Tibial artery (tissue), 4 donors: ENCODE results near the gene SCRT2.

Experiments used
- DNase-seq, 2 donors: peaks; one replicate each; pipeline ENCODE4 v3.0.0-alpha.2; 2019
- H3K27ac ChIP-seq, 2 donors: fragments of 200-600 bp; sonication (generic) in 1 of 2; 1 replicate in 1 of 2; 2 replicates in 1 of 2; pipeline ENCODE4 v1.5.1; 2018 to 2019; ENCODE audit warnings: mild to moderate bottlenecking in 1 of 2
- H3K27me3 ChIP-seq, 2 donors: fragments of 200-600 bp; sonication (generic) in 1 of 2; one replicate each; pipeline versions ENCODE4 v1.5.1 to v1.6.0; 2016 to 2019
- H3K36me3 ChIP-seq, 3 donors: fragments of 200-600 bp; sonication (generic) in 2 of 3; one replicate each; pipeline ENCODE4 v1.5.1; 2016 to 2019; ENCODE audit warnings: mild to moderate bottlenecking in 2 of 3
- H3K4me1 ChIP-seq, 4 donors: fragments of 200-600 bp; sonication (generic) in 2 of 4; 1 replicate in 3 of 4; 2 replicates in 1 of 4; pipeline ENCODE4 v1.5.1; 2016 to 2019
- H3K4me3 ChIP-seq, 2 donors: fragments of 200-600 bp; sonication (generic) in 1 of 2; 1 replicate in 1 of 2; 2 replicates in 1 of 2; pipeline ENCODE4 v1.5.1; 2018 to 2019; ENCODE audit warnings: mild to moderate bottlenecking in 2 of 2
- H3K9me3 ChIP-seq, 3 donors: fragments of 200-600 bp; sonication (generic) in 1 of 3; one replicate each; pipeline ENCODE4 v1.5.1; 2016 to 2019
- intact Hi-C: fragments of 100-400 bp; cut with DNase I; formaldehyde crosslinking; loops from one replicate; pipeline ENCODE4 v1.15.0; 2023; ENCODE audit warnings: low total_unique reads
- TF ChIP-seq, protein P1 (sequence below), 2 experiments: fragments of 200-600 bp in 1 of 2; fragments of 450-650 bp in 1 of 2; IDR thresholded peaks; one replicate each; pipeline ENCODE4 v1.5.1; 2017 to 2019; ENCODE audit warnings: antibody characterized with exemption in 2 of 2, mild to moderate bottlenecking in 1 of 2, moderate library complexity in 1 of 2

Gene SCRT2

GRCh38 chr20:699811-700338 is 24.3 kb upstream of the SCRT2 start:
- intact Hi-C loops, result no loop called here
- H3K4me1 ChIP-seq, result peaks cover 0 to 9% (median 6%) of the 10 kb centered on the region in 4 donors
- H3K9me3 ChIP-seq, result no peaks in the 10 kb centered on the region
- H3K27me3 ChIP-seq, result peaks cover 0 to 27% of the 10 kb centered on the region in 2 donors
- no peak overlapping the region for H3K27ac ChIP-seq
- TF ChIP-seq, protein P1, sequence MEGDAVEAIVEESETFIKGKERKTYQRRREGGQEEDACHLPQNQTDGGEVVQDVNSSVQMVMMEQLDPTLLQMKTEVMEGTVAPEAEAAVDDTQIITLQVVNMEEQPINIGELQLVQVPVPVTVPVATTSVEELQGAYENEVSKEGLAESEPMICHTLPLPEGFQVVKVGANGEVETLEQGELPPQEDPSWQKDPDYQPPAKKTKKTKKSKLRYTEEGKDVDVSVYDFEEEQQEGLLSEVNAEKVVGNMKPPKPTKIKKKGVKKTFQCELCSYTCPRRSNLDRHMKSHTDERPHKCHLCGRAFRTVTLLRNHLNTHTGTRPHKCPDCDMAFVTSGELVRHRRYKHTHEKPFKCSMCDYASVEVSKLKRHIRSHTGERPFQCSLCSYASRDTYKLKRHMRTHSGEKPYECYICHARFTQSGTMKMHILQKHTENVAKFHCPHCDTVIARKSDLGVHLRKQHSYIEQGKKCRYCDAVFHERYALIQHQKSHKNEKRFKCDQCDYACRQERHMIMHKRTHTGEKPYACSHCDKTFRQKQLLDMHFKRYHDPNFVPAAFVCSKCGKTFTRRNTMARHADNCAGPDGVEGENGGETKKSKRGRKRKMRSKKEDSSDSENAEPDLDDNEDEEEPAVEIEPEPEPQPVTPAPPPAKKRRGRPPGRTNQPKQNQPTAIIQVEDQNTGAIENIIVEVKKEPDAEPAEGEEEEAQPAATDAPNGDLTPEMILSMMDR (IDR thresholded peaks at IDR 0.05), result no peak
- peak in 1 of 2 donors; percentile 63 for DNase-seq
- no peak overlapping the region for H3K4me3 ChIP-seq
- H3K36me3 ChIP-seq, result no peaks in the 10 kb centered on the region

GRCh38 chr20:699342-699741 is 23.7 kb upstream of the SCRT2 start:
- no peak overlapping the region for H3K27ac ChIP-seq
- DNase-seq, result peak in 1 of 2 donors; percentile 32
- intact Hi-C loops, result no loop called here
- H3K4me1 ChIP-seq, result peaks cover 0 to 9% (median 6%) of the 10 kb centered on the region in 4 donors
- H3K4me3 ChIP-seq, result no peak overlapping the region
- H3K9me3 ChIP-seq, result no peaks in the 10 kb centered on the region
- TF ChIP-seq, protein P1 (IDR thresholded peaks at IDR 0.05), result no peak
- H3K36me3 ChIP-seq, result no peaks in the 10 kb centered on the region
- H3K27me3 ChIP-seq, result peaks cover 0 to 27% of the 10 kb centered on the region in 2 donors

DNA sequence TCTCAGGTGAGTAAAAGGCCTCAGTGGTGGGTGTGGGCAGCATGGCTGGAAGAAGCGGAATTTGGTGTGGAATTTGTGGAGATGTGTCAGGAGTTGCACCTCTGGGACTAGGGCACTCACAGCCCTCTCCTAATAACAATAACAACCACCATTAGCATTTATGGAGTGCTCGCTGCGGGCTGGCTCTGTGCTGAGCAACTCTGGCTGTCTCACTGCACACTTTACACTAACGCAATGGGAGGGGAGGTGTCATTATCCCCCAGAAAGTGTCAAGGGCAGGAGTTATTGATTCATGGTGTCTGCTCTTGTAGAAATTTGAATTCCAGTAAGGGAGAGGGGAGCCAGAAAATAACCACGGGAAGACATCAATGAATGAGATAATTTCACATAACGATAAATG is 22.7 kb upstream of the SCRT2 start:
- DNase-seq, result peak in 1 of 2 donors; percentile 47
- TF ChIP-seq, protein P1 (IDR thresholded peaks at IDR 0.05), result no peak
- Histone ChIP-seq H3K27me3 (peaks cover 0 to 29% of the 10 kb centered on the region in 2 donors), H3K9me3 (no peaks in the 10 kb centered on the region), H3K4me3 (no peak overlapping the region), H3K4me1 (peaks cover 0 to 9% (median 6%) of the 10 kb centered on the region in 4 donors), H3K27ac (no peak overlapping the region), H3K36me3 (no peaks in the 10 kb centered on the region)
- intact Hi-C loops, result no loop called here

- intact Hi-C loops, result no loop called here
- DNase-seq, result peak in 1 of 2 donors; percentile 40
Measured at GRCh38 chr20:697826-698225, 22.2 kb upstream of the SCRT2 start.

GRCh38 chr20:695165-695866 is 19.7 kb upstream of the SCRT2 start:
- intact Hi-C loops, result no loop called here
- Histone ChIP-seq H3K9me3 (no peaks in the 10 kb centered on the region), H3K27me3 (peaks cover 0 to 36% of the 10 kb centered on the region in 2 donors), H3K4me3 (no peak overlapping the region), H3K4me1 (peaks cover 0 to 8% (median 6%) of the 10 kb centered on the region in 4 donors), H3K27ac (no peak overlapping the region), H3K36me3 (no peaks in the 10 kb centered on the region)
- peak in 1 of 2 donors; percentile 7 for DNase-seq
- TF ChIP-seq, protein P1 (IDR thresholded peaks at IDR 0.05), result no peak

More at GRCh38 chr20:697826-698225, 22.2 kb upstream of the SCRT2 start:
- H3K4me1 ChIP-seq, result peaks cover 0 to 9% (median 6%) of the 10 kb centered on the region in 4 donors
- TF ChIP-seq, protein P1 (IDR thresholded peaks at IDR 0.05), result no peak
- no peak overlapping the region for H3K4me3 ChIP-seq
- no peaks in the 10 kb centered on the region for H3K9me3 ChIP-seq
- peaks cover 0 to 32% of the 10 kb centered on the region in 2 donors for H3K27me3 ChIP-seq
- no peak overlapping the region for H3K27ac ChIP-seq
- H3K36me3 ChIP-seq, result no peaks in the 10 kb centered on the region
